OCI-LY7 (cell line): Measurements from ENCODE around the gene GATA6. TPM values are rescaled to one million over a fixed set of nuclear protein-coding genes. Genes with fewer than 3 reads are reported as not detected.

Source experiments
- BruUV-seq: library from RNA; stranded (reverse); fragments of 400-500 nt; replicated peaks from 2 replicates; lab custom pipeline; 2021; lab: Mats Ljungman, UMichigan
- CTCF ChIA-PET: fragments of 300-600 bp; sonication (Branson Sonifier 250); formaldehyde crosslinking; loops from one replicate; lab custom pipeline; 2022; ENCODE audit warnings: antibody characterized with exemption; ENCODE audit not compliant: unreplicated experiment; lab: Charles Lee
- POLR2A ChIA-PET: fragments of 300-600 bp; sonication (Branson Sonifier 250); formaldehyde crosslinking; loops from one replicate; lab custom pipeline; 2022; ENCODE audit warnings: antibody characterized with exemption; lab: Charles Lee
- DNase-seq: peaks from one replicate; pipeline ENCODE4 v3.0.0-alpha.2; 2015; ENCODE audit warnings: low spot score
- H2AFZ ChIP-seq: fragments of 200-600 bp; sonication (generic), shearing (Covaris generic); 2 replicates; pipeline ENCODE4 v1.6.1; 2014; ENCODE audit warnings: mild to moderate bottlenecking, antibody characterized with exemption, low read length, moderate library complexity
- H3K27ac ChIP-seq: fragments of 200-600 bp; sonication (generic); 2 replicates; pipeline ENCODE4 v1.5.1; 2014; ENCODE audit warnings: mixed run types, low read depth, mild to moderate bottlenecking, moderate library complexity, low read length, inconsistent platforms; ENCODE audit not compliant: poor library complexity, severe bottlenecking
- H3K36me3 ChIP-seq: fragments of 200-600 bp; sonication (generic); 2 replicates; pipeline ENCODE4 v1.6.1; 2014; ENCODE audit warnings: mild to moderate bottlenecking, antibody characterized with exemption, low read length, moderate library complexity, mixed read lengths; ENCODE audit not compliant: insufficient read depth
- H3K4me1 ChIP-seq: fragments of 200-600 bp; sonication (generic); 2 replicates; pipeline ENCODE4 v1.5.1; 2014; ENCODE audit warnings: mild to moderate bottlenecking, low read length; ENCODE audit not compliant: insufficient read depth, poor library complexity, severe bottlenecking
- H3K4me2 ChIP-seq: fragments of 200-600 bp; sonication (generic); 2 replicates; pipeline ENCODE4 v1.6.1; 2014; ENCODE audit warnings: mild to moderate bottlenecking, low read length
- H3K4me3 ChIP-seq: fragments of 200-600 bp; sonication (generic); 2 replicates; pipeline ENCODE4 v1.5.1; 2014; ENCODE audit warnings: mild to moderate bottlenecking, low read depth, low read length; ENCODE audit not compliant: poor library complexity, severe bottlenecking
- H3K79me2 ChIP-seq: fragments of 200-600 bp; sonication (generic); 2 replicates; pipeline ENCODE4 v1.6.1; 2016; ENCODE audit warnings: low read depth, mild to moderate bottlenecking, low read length, moderate library complexity, mixed read lengths; ENCODE audit not compliant: insufficient read depth
- H3K9me2 ChIP-seq: fragments of 200-600 bp; sonication (generic); 2 replicates; pipeline ENCODE4 v1.6.1; 2016; ENCODE audit warnings: mild to moderate bottlenecking, low read length, mixed read lengths; ENCODE audit not compliant: insufficient read depth
- H3K9me3 ChIP-seq: fragments of 200-600 bp; sonication (generic); 2 replicates; pipeline ENCODE4 v1.6.1; 2014; ENCODE audit warnings: mild to moderate bottlenecking, mixed run types, low read length, mixed read lengths
- H4K20me1 ChIP-seq: fragments of 200-600 bp; sonication (generic); 2 replicates; pipeline ENCODE4 v1.6.1; 2014; ENCODE audit warnings: mild to moderate bottlenecking, antibody characterized with exemption, low read length, moderate library complexity, mixed read lengths; ENCODE audit not compliant: insufficient read depth
- CTCF ChIP-seq: fragments of 200-600 bp; sonication (generic); conservative IDR thresholded peaks from 2 replicates; pipeline ENCODE4 v1.5.1; 2014; ENCODE audit warnings: mild to moderate bottlenecking, antibody characterized with exemption, low read length, moderate library complexity, mixed read lengths
- EZH2phosphoT487 ChIP-seq: fragments of 200-600 bp; sonication (generic); IDR thresholded peaks from 2 replicates; pipeline ENCODE4 v1.6.1; 2018; ENCODE audit warnings: low read depth, borderline replicate concordance, mild to moderate bottlenecking, mixed run types, antibody characterized with exemption, low read length, moderate library complexity, mixed read lengths
- intact Hi-C: fragments of 100-400 bp; cut with micrococcal nuclease; formaldehyde crosslinking; loops from one replicate; pipeline ENCODE4 v1.10.0; 2022; ENCODE audit not compliant: unreplicated experiment
- total RNA-seq, 2 experiments: library from RNA; depleted of rRNA in 1 of 2; stranded (reverse); fragments of >200 nt in 1 of 2; shearing (Covaris generic) in 1 of 2; gene quantifications; 2 replicates each; pipeline ENCODE4 v1.2.3, GENCODE V29; 2014 to 2022

GATA6 gene
- total RNA-seq, 2 experiments from 2014 or later, result not detected

- H3K27ac ChIP-seq, result no peak overlapping the region
- BruUV-seq, result no TSS peak
- H3K4me1 ChIP-seq, result no peaks in the 10 kb centered on the region
- ChIA-PET CTCF (no interaction called here), POLR2A (no interaction called here)
- intact Hi-C loops, result no loop called here
- H3K36me3 ChIP-seq, result no peaks in the 10 kb centered on the region
- H3K9me2 ChIP-seq, result no peaks in the 10 kb centered on the region
- no peak overlapping the region for H3K4me3 ChIP-seq
- no peaks in the 10 kb centered on the region for H4K20me1 ChIP-seq
- H3K79me2 ChIP-seq, result no peaks in the 10 kb centered on the region
- DNase-seq, result no peak
- TF ChIP-seq EZH2phosphoT487, result no peak
- TF ChIP-seq CTCF, result no peak
- no peaks in the 10 kb centered on the region for H3K9me3 ChIP-seq
- no peak overlapping the region for H3K4me2 ChIP-seq
- no peak overlapping the region for H2AFZ ChIP-seq
These were observed 72.6 kb downstream of the GATA6 start for GRCh38 chr18:22241921-22242361.

- Histone ChIP-seq H3K9me3 (no peaks in the 10 kb centered on the region), H4K20me1 (no peaks in the 10 kb centered on the region), H3K4me2 (no peak overlapping the region), H3K36me3 (no peaks in the 10 kb centered on the region), H3K4me1 (no peaks in the 10 kb centered on the region), H3K9me2 (no peaks in the 10 kb centered on the region), H3K79me2 (no peaks in the 10 kb centered on the region), H3K27ac (no peak overlapping the region), H2AFZ (no peak overlapping the region), H3K4me3 (no peak overlapping the region)
- no peak for DNase-seq
- CTCF ChIA-PET, result no interaction called here
- POLR2A ChIA-PET, result no interaction called here
- TF ChIP-seq EZH2phosphoT487 (no peak), CTCF (no peak)
- BruUV-seq, result no TSS peak
- intact Hi-C loops, result no loop called here
These were observed 74.1 kb downstream of the GATA6 start for GRCh38 chr18:22243513-22243912.

- BruUV-seq, result no TSS peak
- H3K9me3 ChIP-seq, result no peaks in the 10 kb centered on the region
- POLR2A ChIA-PET, result no interaction called here
These were observed 80.6 kb downstream of the GATA6 start for GRCh38 chr18:22250026-22250425.

More at GRCh38 chr18:22250026-22250425, 80.6 kb downstream of the GATA6 start:
- Histone ChIP-seq H3K4me1 (no peaks in the 10 kb centered on the region), H3K9me2 (no peaks in the 10 kb centered on the region), H3K4me2 (no peak overlapping the region), H4K20me1 (no peaks in the 10 kb centered on the region), H3K4me3 (no peak overlapping the region), H3K79me2 (no peaks in the 10 kb centered on the region), H3K27ac (no peak overlapping the region), H3K36me3 (no peaks in the 10 kb centered on the region), H2AFZ (no peak overlapping the region)
- intact Hi-C loops, result no loop called here
- no peak for TF ChIP-seq CTCF
- no peak for TF ChIP-seq EZH2phosphoT487
- CTCF ChIA-PET, result no interaction called here
- DNase-seq, result no peak
